Measurements from ENCODE around the gene KATNAL2.

KATNAL2 gene

GRCh38 chr18:47036298-47036874, 119.0 kb downstream of the KATNAL2 start:
- DNase-seq = peak; percentile 4

GRCh38 chr18:47036927-47037578, 119.7 kb downstream of the KATNAL2 start:
- no peak for DNase-seq

- DNase-seq = no peak
Observed at GRCh38 chr18:47040982-47041381, 123.6 kb downstream of the KATNAL2 start.

DNA sequence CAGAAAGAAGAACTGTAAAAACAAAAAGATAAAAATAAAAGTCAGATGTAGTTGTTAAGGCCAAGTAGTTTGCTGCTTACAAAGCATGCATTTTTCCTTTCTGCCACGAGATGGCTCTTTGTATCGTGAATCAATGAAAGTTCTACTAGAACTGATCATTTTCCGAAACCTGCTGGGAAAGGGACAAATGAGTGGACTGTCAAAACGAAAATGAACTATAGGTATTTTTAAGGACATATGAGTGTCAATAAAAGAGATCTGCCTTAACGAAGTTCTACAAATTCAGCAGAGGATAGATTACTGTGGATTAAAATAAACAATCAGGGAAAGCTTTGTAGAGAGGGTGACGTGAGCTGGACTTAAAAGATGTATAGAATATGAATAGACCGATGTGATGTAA, 133.1 kb downstream of the KATNAL2 start:
- DNase-seq = no peak

DNA sequence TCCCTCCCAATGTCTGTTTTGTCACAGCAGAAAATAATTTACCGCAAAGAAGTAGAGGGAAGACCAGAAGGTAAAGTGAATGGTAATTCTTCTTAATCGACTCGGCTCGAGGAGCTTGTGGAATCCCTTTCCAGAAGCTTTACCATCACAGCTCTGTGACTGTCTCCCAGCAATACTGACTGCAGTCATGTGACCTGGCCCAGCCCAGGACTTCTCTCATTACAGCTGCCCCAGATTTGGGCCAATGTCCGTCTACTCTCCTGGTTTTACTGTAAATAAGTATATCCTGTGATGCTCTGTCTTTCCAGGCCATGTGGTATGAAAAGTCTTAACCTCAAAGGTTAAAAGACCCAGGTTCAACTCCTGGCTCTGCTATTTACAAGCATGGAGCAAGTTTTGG, 137.0 kb downstream of the KATNAL2 start:
- DNase-seq = no peak

DNA sequence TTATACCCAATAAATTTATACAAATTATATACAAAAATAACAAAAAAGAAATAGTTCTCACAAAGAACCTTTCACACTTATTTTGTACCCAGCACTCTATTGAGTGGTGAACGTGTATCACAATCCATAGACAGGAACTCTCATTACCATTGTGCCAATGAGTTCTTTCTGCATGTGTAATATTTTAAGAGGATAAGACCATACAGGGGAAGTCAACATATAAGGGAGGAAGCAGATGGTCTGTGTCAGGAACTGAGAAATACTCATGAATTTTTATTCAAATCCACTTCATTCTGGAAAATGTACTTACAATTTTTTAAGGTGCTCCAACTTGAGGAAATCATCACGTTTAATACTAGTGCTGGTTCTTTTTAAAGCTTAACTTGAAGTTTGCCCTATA, 145.1 kb downstream of the KATNAL2 start:
- no peak for DNase-seq

DNA sequence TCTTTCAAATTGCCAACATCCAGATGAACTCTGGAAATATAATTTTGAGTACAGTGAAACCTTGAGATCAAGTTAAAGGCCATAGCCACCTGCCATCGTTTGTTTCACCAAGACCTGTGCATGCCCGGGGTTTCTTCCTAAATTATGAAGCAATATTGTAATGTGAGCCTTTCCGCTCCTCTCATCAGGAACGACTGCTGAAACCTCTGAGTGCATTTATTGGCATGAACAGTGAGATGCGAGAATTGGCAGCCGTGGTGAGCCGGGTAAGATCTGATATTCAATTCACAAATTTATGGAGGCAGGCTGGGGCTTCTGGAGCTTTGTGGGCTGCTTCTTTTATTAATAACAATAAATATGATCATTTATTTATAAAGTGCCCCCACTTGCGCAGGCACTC, 145.7 kb downstream of the KATNAL2 start:
- no peak for DNase-seq

DNA sequence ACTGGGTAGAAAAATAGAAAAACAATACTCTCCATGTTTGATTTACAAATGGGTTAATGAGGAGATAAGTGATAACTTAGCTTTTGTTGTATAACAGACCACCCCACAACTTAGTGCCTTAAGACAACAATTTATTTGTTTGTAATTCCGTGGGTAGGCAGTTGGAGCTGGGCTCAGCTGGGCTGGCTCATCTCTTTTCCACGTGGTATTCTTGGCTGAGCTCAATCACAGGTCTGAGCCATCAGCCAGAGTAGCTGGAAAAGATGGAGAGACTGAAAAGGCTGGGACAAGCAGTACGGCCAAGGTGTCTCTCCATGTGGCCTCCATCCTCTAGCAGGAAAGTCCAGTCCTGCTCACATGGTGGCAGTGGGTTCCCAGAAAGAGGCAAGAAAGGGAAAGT, 150.2 kb downstream of the KATNAL2 start:
- DNase-seq = no peak

DNA sequence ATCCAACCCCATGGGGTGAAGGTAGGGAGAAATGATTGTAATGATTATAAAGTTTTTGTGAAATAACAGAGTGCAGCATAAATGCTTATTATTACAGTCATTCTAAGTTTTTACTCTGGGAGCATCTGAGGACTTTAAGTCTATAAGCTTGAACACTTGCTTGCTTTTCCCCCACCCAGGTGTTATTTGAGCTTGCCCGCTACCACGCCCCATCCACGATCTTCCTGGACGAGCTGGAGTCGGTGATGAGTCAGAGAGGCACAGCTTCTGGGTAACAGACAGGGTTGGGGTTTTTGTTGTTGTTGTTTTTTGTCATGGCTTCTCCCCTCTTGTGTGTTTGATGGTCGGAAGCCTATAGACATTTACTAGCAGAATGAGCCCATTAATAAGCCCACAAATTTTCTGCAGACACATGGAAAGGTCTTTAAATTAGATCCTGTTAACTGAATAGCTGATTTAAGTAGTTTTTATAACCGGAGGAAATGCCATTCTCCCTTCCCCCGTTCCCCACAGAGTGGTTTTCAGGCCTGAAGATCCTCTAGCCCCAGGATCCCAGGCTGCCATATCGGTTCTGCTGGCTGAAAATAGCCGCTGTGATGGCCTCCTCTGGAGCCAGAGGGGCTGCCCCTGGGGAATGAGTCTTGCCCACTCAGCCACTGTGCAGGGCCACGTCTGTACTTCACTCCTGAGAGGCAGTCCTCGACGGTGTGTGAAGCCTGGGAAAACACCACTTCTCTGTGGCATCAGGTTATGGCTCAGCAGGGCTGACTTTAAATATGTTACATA, 157.9 kb downstream of the KATNAL2 start:
- DNase-seq = no peak

DNA sequence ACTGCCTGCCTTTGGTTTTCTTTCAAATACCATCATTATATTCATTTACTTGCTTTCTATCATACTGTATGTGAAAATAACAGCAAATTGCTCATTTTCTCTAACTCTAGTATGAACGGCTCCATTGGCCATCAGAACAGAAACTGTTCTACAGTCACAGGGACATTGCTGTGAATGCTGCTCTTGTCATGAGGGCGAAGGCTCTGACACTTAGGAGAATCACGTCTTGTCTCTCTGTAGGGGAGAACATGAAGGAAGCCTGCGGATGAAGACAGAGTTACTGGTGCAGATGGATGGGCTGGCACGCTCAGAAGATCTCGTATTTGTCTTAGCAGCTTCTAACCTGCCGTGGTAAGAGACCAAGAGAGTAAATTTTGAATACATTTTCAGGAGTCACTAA, 159.7 kb downstream of the KATNAL2 start:
- no peak for DNase-seq

- DNase-seq = no peak
Observed at GRCh38 chr18:47080872-47081271, 163.5 kb downstream of the KATNAL2 start.

GRCh38 chr18:47081578-47081977, 164.2 kb downstream of the KATNAL2 start:
- no peak for DNase-seq

DNA sequence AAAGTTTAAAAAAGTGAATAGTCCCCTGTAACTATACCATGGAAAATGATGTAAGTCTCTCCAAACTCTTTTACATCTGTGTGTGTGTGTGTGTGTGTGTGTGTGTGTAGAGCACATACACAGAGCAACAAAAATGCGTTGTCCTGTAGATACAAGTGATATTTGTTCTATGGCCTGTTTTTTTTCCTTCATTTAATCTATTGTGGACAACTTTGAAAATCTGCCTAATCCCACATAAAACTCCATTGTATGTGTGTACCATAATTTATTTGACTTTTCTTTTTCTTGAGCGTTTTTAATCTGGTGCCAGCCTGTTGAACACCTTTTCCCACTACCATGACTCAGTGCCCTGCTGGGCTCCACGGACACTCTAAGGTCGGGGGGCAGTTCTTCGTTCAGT, 170.3 kb downstream of the KATNAL2 start:
- DNase-seq = no peak

DNA sequence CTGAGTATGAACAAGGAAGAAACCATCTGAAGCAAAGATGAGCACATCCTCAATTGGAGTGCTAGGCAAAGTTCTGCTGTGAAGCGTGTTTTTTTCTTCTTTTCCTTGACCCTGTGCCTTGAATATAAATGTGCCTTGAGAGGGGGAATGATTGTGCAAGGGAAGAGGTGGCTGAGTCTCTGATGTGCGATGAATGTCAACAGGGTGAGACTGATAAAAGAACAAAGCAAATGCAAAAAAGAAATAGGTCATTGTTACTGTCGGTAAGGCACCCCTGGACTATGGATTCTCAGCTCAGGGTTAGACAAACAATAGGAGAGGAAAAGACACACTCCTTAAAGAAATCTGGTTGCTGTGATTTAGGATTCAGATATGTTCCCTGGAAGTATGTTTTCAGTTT, 178.4 kb downstream of the KATNAL2 start:
- DNase-seq = no peak

GRCh38 chr18:47100212-47100831, 182.9 kb downstream of the KATNAL2 start:
- DNase-seq = peak; percentile 8

DNA sequence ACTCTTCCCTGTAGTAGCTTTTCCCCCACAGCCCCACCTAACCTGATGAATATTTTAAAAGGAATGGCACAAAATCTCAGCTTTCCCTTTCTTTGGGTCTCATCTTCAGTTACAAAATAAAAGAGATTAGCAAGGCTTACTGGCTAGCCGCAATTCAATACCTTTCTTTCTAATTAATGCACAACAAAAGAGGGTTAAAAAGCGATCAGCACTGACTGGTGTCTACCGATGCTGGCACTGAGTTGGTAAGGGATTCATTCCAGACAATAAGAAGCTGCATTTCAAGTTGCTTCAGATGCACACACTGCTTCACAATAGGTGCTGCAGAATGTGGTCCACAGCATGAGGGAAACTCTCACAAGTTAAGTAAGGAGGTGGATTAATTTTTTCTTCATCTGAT, 191.0 kb downstream of the KATNAL2 start:
- no peak for DNase-seq

DNA sequence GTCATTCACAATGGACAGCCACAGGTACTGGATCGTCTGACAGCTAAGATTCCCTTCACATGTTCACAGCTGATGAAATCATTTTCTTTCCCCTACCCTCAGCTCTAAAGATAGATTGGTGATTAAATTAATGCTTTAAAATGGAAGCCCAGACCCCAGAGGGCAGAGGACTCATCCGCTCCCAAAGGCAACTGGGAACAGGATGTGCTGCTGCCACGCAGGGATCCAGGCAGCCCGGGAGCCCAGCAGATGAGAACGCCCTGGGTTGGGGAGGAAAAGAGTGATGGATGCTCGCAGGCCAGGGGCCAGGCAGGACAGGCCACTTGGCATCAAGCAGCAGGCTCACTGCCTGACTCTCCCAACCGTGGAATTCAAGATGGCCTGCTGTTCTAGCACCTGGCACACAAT, 191.6 kb downstream of the KATNAL2 start:
- no peak for DNase-seq

DNA sequence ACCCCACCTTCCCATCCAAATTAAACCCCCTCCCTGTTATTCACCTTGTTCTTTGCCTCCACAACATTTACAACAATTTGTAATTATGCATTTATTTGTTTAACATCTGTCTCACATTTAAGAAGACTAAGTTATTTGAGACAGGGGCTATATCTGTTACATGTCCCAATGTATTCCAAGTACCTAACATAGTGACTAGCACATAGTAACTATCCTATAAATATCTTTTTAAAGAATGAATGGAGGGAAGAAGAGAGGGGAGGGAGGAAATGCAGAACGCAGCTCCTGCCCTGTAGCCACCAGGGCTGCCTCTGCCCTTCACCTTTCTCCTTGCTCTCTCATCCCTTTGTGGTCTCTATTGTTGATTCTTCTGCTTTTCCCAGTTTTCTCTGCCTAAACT, 192.3 kb downstream of the KATNAL2 start:
- no peak for DNase-seq

- no peak for DNase-seq
Observed at GRCh38 chr18:47110492-47111274, 193.3 kb downstream of the KATNAL2 start.

DNA sequence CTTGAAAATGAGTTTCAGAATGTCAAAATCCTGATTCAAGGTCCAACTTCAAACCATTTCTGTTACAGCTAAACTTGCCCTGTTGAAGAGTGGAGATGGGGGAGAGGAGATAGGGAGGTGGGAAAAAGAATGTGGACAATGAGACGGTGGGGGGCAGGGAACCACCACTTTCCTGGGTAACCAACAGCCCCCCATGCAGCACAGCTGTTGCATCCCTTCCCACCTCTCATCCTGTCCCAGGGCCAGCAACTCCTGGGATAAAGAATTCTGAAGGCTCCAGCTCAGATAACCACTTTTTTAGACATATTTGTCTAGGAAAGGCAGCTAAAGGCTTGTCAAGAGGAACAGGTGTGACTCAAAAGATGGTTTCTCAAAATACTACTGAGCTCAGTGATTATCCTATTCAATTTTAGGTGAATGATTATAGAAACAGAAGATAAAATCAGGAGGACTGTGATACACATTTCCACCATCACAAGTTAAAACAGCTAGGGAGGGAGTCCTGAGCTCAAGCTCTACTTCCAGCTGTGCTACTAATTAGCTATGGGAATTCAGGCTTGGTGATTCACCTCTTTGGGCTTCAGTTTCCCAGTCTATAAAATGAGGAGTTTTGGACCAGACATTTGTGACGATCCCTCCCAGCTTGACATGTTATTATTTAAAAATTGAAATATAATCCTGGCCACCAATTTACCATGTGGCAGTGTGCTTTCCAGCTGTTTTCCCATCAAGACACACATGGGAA, 196.6 kb downstream of the KATNAL2 start:
- no peak for DNase-seq

DNA sequence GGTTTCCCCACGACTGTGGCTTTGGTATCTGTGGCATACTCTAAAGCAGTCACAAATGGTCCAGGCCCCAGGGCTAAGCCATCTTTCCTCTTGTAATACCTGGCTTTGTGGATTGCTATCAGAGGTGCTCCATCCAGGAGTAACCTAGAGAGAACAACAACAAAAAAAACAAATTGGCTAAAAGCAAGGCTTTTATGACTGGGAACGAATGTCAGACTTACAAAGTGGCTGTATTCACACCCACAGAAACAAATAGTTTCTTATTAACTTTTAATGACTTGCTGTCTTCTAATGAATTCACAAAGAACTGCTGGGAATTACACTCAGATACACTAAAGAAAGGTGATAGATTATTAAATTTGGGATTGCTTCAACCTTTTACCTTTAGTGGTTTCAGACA, 197.8 kb downstream of the KATNAL2 start:
- DNase-seq = no peak

DNA sequence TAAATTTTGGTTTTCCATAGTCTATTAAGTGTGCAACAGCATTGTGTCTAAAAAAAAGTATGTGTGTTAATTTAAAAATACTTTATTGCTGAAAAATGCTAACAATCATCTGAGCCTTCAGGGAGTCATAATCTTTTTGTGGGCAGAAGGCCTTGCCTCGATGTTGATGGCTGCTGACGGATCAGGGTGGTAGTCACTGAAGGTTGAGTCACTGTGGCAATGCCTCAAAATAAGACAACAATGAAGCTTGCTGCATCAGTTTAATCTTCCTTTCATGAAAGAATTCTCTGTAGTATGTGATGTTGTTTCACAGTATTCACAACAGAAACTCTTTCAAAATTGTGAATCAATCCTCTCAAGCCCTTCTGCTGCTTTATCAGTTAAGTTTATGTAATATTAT, 201.6 kb downstream of the KATNAL2 start:
- DNase-seq = no peak

Data from NCI-H774 (cell line).